Thymus (tissue), 11 donors: Measurements from ENCODE around the gene PVALEF. TPM values are rescaled to one million over a fixed set of nuclear protein-coding genes. Genes with fewer than 3 reads are reported as not detected.

Source experiments
- DNase-seq, 9 donors: peaks; one replicate each; pipeline ENCODE4 v3.0.0-alpha.2; 2013; ENCODE audit warnings: low spot score in 9 of 9, low read depth in 6 of 9, missing footprints in 1 of 9
- H3K27ac ChIP-seq, 2 donors: one replicate each; pipeline ENCODE4 v1.5.1; 2013; ENCODE audit warnings: control low read depth in 1 of 2, low read depth in 1 of 2, low read length in 1 of 2, mild to moderate bottlenecking in 1 of 2, moderate library complexity in 1 of 2
- H3K27me3 ChIP-seq, 2 donors: one replicate each; pipeline ENCODE4 v1.5.1; 2013; ENCODE audit warnings: low read length in 1 of 2; ENCODE audit not compliant: control insufficient read depth in 2 of 2, insufficient read depth in 1 of 2
- H3K36me3 ChIP-seq, 2 donors: one replicate each; pipeline ENCODE4 v1.5.1; 2013; ENCODE audit warnings: low read length in 1 of 2, mild to moderate bottlenecking in 1 of 2, moderate library complexity in 1 of 2; ENCODE audit not compliant: control insufficient read depth in 2 of 2, insufficient read depth in 2 of 2
- H3K4me1 ChIP-seq, 2 donors: one replicate each; pipeline ENCODE4 v1.5.1; 2013; ENCODE audit warnings: low read length in 2 of 2; ENCODE audit not compliant: control insufficient read depth in 2 of 2, insufficient read depth in 2 of 2
- H3K4me3 ChIP-seq, 2 donors: one replicate each; pipeline ENCODE4 v1.5.1; 2013; ENCODE audit warnings: low read length in 2 of 2, control low read depth in 1 of 2, mild to moderate bottlenecking in 1 of 2
- H3K9me3 ChIP-seq, 2 donors: one replicate each; pipeline ENCODE4 v1.5.1; 2013; ENCODE audit warnings: low read length in 1 of 2, mild to moderate bottlenecking in 1 of 2; ENCODE audit not compliant: control insufficient read depth in 2 of 2, insufficient read depth in 1 of 2
- WGBS: extraction: QIAGEN DNeasy Blood & Tissue Kit; methylation state at CpG from one replicate; pipeline ENCODE4 v1.1.7; 2013; 5-methylcytosine and 5-hydroxymethylcytosine counted together
- polyA plus RNA-seq: library from polyadenylated mRNA; stranded (reverse); fragments of 200-250 nt; gene quantifications from one replicate; pipeline ENCODE4 v1.2.3, GENCODE V29; 2013
- total RNA-seq: library from RNA; stranded (reverse); fragments of 120-200 nt; gene quantifications from one replicate; pipeline ENCODE4 v1.2.4, GENCODE V29; 2013
- donor health status: healthy.

The PVALEF gene
- total and polyA plus RNA-seq, 2 donors, result 0.02 TPM; not detected in 1

- Histone ChIP-seq H3K27me3 (peaks cover 3 to 56% of the 10 kb centered on the region in 2 donors), H3K36me3 (no peaks in the 10 kb centered on the region), H3K9me3 (peaks cover 0 to 2% of the 10 kb centered on the region in 2 donors), H3K27ac (no peak overlapping the region), H3K4me1 (peaks cover 0 to 7% of the 10 kb centered on the region in 2 donors), H3K4me3 (no peak overlapping the region)
- 92% methylated on average over 45 of the region's 45 CpGs for WGBS
- no peak for DNase-seq
These were observed 44.3 kb upstream of the PVALEF start for GRCh38 chr17:81120695-81121621.

- no peaks in the 10 kb centered on the region for H3K36me3 ChIP-seq
- H3K27ac ChIP-seq, result no peak overlapping the region
- H3K9me3 ChIP-seq, result peaks cover 0 to 2% of the 10 kb centered on the region in 2 donors
- H3K4me1 ChIP-seq, result peaks cover 0 to 7% of the 10 kb centered on the region in 2 donors
- no peak for DNase-seq
- 92% methylated on average over 109 of the region's 109 CpGs for WGBS
- H3K4me3 ChIP-seq, result no peak overlapping the region
- peaks cover 3 to 54% of the 10 kb centered on the region in 2 donors for H3K27me3 ChIP-seq
These were observed 43.2 kb upstream of the PVALEF start for GRCh38 chr17:81121841-81122733.

GRCh38 chr17:81123052-81124048 is 42.0 kb upstream of the PVALEF start:
- H3K4me1 ChIP-seq, result peaks cover 0 to 7% of the 10 kb centered on the region in 2 donors
- peaks cover 0 to 2% of the 10 kb centered on the region in 2 donors for H3K9me3 ChIP-seq
- H3K27ac ChIP-seq, result no peak overlapping the region
- no peak overlapping the region for H3K4me3 ChIP-seq
- WGBS, result 94% methylated on average over 39 of the region's 39 CpGs
- no peak for DNase-seq
- peaks cover 3 to 44% of the 10 kb centered on the region in 2 donors for H3K27me3 ChIP-seq
- H3K36me3 ChIP-seq, result no peaks in the 10 kb centered on the region

DNA sequence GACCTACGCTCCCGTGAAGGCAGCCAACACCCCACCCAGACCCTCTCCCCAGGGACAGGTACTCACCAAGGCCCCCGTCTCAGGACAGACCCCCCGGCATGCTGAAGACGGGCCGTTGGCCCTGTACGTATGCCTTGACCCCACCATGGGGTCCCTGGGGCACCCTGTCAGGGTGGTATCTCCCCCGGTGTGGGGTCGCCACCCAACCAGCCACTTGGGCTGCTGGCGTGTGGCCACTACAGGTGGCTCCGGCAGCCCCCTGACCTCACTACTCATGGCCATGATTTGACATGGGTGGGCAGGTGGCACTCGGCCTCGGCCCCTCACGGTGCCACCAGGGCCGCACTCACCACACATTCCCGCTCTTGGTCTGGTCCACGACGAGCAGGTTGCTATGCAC is 40.9 kb upstream of the PVALEF start:
- H3K4me3 ChIP-seq, result no peak overlapping the region
- no peak overlapping the region for H3K27ac ChIP-seq
- H3K36me3 ChIP-seq, result no peaks in the 10 kb centered on the region
- 97% methylated on average over 18 of the region's 18 CpGs for WGBS
- peaks cover 0 to 34% of the 10 kb centered on the region in 2 donors for H3K27me3 ChIP-seq
- no peaks in the 10 kb centered on the region for H3K4me1 ChIP-seq
- no peak for DNase-seq
- H3K9me3 ChIP-seq, result peaks cover 0 to 2% of the 10 kb centered on the region in 2 donors

- WGBS, result 96% methylated on average over 14 of the region's 14 CpGs
- no peaks in the 10 kb centered on the region for H3K4me1 ChIP-seq
- DNase-seq, result no peak
- H3K27ac ChIP-seq, result no peak overlapping the region
- H3K27me3 ChIP-seq, result peaks cover 0 to 21% of the 10 kb centered on the region in 2 donors
- no peak overlapping the region for H3K4me3 ChIP-seq
- H3K9me3 ChIP-seq, result no peaks in the 10 kb centered on the region
- no peaks in the 10 kb centered on the region for H3K36me3 ChIP-seq
These were observed 39.7 kb upstream of the PVALEF start for GRCh38 chr17:81125573-81126081.

DNA sequence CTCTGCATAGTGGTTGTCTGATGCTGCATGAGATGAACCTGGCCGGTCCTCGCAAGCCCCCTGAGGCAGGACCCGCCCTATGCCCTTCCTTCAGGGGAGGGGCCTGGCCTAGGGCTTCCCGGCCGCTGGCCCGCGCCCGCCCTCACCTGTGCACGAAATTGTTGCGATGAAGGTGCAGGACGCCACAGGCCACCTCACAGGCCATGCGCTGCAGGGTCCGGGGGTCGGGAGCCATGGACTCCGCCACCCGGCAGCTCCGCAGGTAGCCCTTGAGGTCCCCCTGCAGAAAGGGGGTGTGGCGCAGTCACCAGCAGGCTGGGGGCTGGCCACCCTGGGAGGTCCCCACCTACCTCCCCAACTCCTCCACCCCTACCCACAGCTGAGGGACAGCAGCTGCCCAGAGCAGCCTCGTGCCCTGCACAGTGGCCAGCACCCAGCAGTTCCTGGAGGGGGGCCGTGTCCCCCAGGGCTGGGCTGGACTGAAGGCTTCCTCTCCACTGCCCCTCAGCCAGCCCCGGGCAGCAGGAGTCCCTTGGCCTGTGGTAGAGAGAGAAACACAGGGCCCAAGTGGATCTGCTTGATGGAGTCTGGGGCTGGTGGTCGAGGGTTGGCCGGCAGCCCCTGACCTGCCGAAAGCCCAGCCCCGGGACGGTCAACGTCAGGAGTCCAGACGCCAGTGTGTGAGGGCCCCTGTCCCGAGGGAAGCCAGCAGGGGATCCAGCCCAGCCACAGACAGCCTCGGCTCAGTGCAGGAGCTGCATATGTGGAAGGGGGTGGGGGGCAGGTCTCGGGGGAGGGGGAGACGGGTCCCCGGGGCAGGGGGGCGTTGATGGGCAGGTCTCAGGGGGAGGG is 38.8 kb upstream of the PVALEF start:
- Histone ChIP-seq H3K4me3 (no peak overlapping the region), H3K9me3 (no peaks in the 10 kb centered on the region), H3K27me3 (peaks cover 0 to 12% of the 10 kb centered on the region in 2 donors), H3K27ac (no peak overlapping the region), H3K36me3 (no peaks in the 10 kb centered on the region), H3K4me1 (no peaks in the 10 kb centered on the region)
- WGBS, result 92% methylated on average over 34 of the region's 34 CpGs
- no peak for DNase-seq

DNA sequence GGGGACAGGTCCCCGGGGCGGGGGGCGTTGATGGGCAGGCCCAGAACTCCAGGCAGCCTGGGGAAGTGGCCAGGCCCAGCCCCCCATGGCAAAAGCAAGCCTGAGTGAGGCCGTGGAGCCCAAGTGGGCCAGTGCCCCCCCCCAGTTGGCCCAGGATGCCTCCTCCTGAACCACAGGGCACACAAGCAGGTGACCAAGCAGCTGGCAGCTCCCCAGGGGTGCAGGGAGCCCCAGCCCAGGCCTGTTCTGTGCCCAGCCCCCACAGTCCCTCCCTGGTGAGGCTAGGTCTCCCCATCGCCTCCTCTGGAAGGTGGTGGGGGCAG is 38.2 kb upstream of the PVALEF start:
- DNase-seq, result no peak
- WGBS, result 89% methylated on average over 5 of the region's 5 CpGs
- Histone ChIP-seq H3K4me1 (no peaks in the 10 kb centered on the region), H3K27ac (no peak overlapping the region), H3K4me3 (no peak overlapping the region), H3K36me3 (no peaks in the 10 kb centered on the region), H3K9me3 (no peaks in the 10 kb centered on the region), H3K27me3 (peaks cover 0 to 8% of the 10 kb centered on the region in 2 donors)
